K562 (cell line): ENCODE data around the gene IL20RA. TPM values are rescaled to one million over a fixed set of nuclear protein-coding genes. Genes with fewer than 3 reads are reported as not detected.

Experiments
- CBFA2T2 ChIP-seq: fragments of 450-650 bp; conservative IDR thresholded peaks from 2 replicates; pipeline ENCODE4 v1.6.1; 2017; ENCODE audit warnings: mild to moderate bottlenecking
- RB1 ChIP-seq: fragments of 450-650 bp; IDR thresholded peaks from 2 replicates; pipeline ENCODE4 v1.6.1; 2017; ENCODE audit warnings: low read depth, mild to moderate bottlenecking
- REST ChIP-seq, 2 experiments: fragments of 450-650 bp; formaldehyde crosslinking in 1 of 2; IDR thresholded peaks; 2 replicates each; pipeline versions ENCODE4 v1.4.0 to v1.6.1; 2014 to 2020; ENCODE audit warnings: mild to moderate bottlenecking in 2 of 2, borderline replicate concordance in 1 of 2, low read depth in 1 of 2
- ZNF121 ChIP-seq: sonication (generic); formaldehyde crosslinking; conservative IDR thresholded peaks from 2 replicates; pipeline ENCODE4 v1.8.0; 2022; ENCODE audit warnings: missing genetic modification reagents
- polyA plus RNA-seq, 8 experiments: library from polyadenylated mRNA; depleted of rRNA in 4 of 8; stranded (reverse) in 5 of 8; unstranded in 3 of 8; fragments of >200 nt; fragmentation: Nextera tagmentation in 2 of 8; fragmentation: Illumina TruSeq in 1 of 8; extraction: Ambion mirVana in 2 of 8; extraction: Trizol in 1 of 8; gene quantifications; 2 replicates each; pipeline versions ENCODE4 v1.2.1 to v1.2.3, GENCODE V29; 2011 to 2014; ENCODE audit warnings: inconsistent platforms in 1 of 8, missing spikeins in 1 of 8
- total RNA-seq, 7 experiments: library from RNA; depleted of rRNA in 6 of 7; stranded (reverse); fragments of >200 nt in 6 of 7; fragmentation: Illumina TruSeq in 2 of 7; extraction: Trizol in 2 of 7; gene quantifications; 2 replicates each; pipeline versions ENCODE4 v1.2.1 to v1.2.3, GENCODE V29; 2011 to 2021; ENCODE audit warnings: low replicate concordance in 1 of 7

IL20RA gene
- total and polyA plus RNA-seq, 9 of the 15 experiments (the other 6 are each of a cell fraction or from before 2014, with no cell fraction given): not detected

DNA sequence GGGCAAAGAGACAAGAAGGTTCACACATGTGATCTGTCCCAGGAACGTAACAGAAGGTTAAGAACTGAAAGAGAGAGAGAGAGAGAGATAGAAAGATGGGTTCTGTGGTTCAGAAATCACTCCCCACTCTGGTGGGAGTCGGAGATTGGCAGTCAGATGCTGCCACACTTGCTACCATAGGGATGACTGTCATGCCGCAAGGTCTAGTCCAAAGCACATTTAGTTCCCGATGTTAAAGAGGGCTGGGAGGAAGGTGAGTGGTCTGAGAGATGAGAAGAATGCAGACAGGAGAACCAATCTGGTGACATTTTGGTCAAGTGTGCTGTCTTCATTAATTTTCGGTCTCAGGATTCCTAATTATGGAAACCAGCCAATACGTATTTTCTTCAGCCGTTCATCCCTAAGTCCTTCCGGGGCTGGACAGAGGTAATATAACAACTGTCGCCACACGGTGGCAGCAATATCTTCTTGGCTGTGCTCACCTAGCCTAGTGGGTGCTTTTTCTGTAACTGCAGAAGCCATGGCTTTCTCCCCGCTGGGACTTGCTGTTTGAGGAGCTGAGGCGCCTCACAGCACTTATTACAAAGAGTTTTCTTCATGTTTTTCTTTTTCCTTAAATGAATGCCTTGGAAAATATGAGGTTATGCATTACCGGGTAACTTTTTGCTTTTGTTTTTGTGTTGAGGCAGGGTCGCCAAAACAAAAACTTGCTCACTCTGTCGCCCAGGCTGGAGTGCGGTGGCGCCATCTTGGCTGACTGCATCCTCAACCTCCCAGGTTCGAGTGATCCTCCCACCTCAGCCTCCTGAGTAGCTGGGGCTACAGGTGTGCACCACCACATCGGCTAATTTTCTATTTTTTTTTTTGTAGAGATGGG is 76.7 kb downstream of the IL20RA start (continued):
- TF ChIP-seq REST (IDR thresholded peaks at IDR 0.05; ENCODE audit: borderline replicate concordance) (peak; percentile 77), REST (CRISPR knock-in tag; IDR thresholded peaks at IDR 0.05; ENCODE audit: low read depth) (no peak), RB1 (0 out of 2 replicates have a peak, but pooled peaks have one; percentile 35), ZNF121 (CRISPR knock-in tag) (no peak), CBFA2T2 (0 out of 2 replicates have a peak, but pooled peaks have one; percentile 4)
